MG63 (cell line): ENCODE data around the gene MS4A4A. TPM values are rescaled to one million over a fixed set of nuclear protein-coding genes. Genes with fewer than 3 reads are reported as not detected.

Source experiments
- DNase-seq: peaks from one replicate; pipeline ENCODE4 v3.0.0-alpha.2; 2020
- H3K27me3 ChIP-seq: fragments of 250-450 bp; sonication (Bioruptor Pico); 2 replicates; pipeline ENCODE4 v1.5.1; 2020; ENCODE audit warnings: mild to moderate bottlenecking, moderate library complexity
- H3K36me3 ChIP-seq: fragments of 250-450 bp; sonication (Bioruptor Pico); 2 replicates; pipeline ENCODE4 v1.5.1; 2020; ENCODE audit warnings: mild to moderate bottlenecking, moderate library complexity
- H3K4me3 ChIP-seq: fragments of 250-450 bp; sonication (Bioruptor Pico); 2 replicates; pipeline ENCODE4 v1.5.1; 2020; ENCODE audit warnings: mild to moderate bottlenecking, moderate library complexity
- H3K9me3 ChIP-seq: fragments of 250-450 bp; sonication (Bioruptor Pico); 2 replicates; pipeline ENCODE4 v1.5.1; 2020; ENCODE audit warnings: mild to moderate bottlenecking, moderate library complexity
- total RNA-seq: library from RNA; depleted of rRNA; stranded (reverse); fragments of >200 nt; shearing (Covaris generic); gene quantifications from 2 replicates; pipeline ENCODE4 v1.2.3, GENCODE V29; 2014; ENCODE audit warnings: low replicate concordance; rRNA removed

The MS4A4A gene
- not detected in 2 replicates for total RNA-seq

DNA sequence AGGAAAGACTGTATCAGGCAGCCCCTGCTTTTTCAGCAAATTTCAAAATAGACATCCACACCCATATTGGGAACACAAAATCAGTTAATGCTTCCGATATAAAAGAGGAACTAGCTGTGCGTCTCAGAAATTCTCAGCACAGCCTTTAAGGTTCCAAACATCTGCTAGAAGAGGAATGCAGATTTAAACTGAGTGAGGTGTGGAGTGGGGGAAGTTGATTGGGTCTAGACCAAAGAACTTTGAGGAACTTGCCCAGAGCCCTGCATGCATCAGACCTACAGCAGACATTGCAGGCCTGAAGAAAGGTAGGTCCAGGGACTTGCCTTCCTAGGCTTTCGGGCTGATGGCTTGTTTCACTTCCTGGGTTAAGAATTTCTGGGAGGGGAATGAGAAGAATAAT lies at the start of gene MS4A4A:
Gene MS4A4A, plus strand, starts transcription at position 255 of the 400 bp plus-strand sequence. Its CDS starts 10 bp downstream, at position 265.
- H3K27me3 ChIP-seq = no peaks in the 10 kb centered on the region
- H3K36me3 ChIP-seq = no peaks in the 10 kb centered on the region
- DNase-seq = no peak
- no peaks in the 10 kb centered on the region for H3K9me3 ChIP-seq
- H3K4me3 ChIP-seq = no peak within 1 kb of the TSS

DNA sequence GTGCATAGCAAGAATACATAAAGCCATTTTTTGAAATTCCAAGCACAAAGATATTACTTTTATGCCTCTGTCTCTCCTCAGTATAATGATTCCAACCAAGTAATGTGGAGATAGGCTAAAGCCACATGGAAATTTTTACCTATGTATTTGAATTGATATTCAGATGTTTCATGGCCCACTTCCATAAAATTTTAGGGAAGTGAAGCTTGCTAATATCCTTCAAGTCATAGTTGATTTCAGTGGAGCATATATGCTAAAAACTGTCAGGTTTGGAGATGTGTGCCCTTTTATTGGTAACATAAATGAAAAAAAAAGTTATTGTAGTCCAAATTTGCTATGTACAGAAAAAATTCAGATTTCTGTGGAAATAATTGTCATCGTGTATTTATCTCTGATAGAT lies 49.8 kb upstream of the MS4A4A start:
- H3K4me3 ChIP-seq = no peak overlapping the region
- no peak for DNase-seq
- 0 out of 2 replicates have a peak, but pooled peaks cover 2% of the 10 kb centered on the region for H3K27me3 ChIP-seq
- no peaks in the 10 kb centered on the region for H3K9me3 ChIP-seq
- no peaks in the 10 kb centered on the region for H3K36me3 ChIP-seq

DNA sequence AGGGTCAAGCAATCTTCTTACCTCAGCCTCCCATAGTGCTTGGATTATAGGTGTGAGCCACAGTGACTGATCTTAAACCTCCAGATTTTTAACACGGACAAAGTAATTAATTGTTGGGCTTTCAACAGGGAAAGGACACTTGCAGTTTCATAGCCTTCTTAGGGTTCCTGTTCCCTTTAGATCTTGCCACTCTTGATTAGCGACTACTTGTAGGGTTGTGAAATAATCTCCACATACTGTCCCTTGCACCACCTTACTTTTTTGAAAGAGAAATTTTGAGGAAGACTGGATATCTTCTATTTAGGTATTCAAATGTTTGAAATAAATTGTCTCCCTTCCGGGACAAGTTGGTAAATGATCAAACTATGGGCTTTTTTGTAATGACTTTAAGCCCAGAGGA lies 45.1 kb upstream of the MS4A4A start:
- no peaks in the 10 kb centered on the region for H3K36me3 ChIP-seq
- no peaks in the 10 kb centered on the region for H3K9me3 ChIP-seq
- peaks cover 2% of the 10 kb centered on the region; the same call in 1 of the 2 replicates for H3K27me3 ChIP-seq
- no peak overlapping the region for H3K4me3 ChIP-seq
- DNase-seq = no peak

DNA sequence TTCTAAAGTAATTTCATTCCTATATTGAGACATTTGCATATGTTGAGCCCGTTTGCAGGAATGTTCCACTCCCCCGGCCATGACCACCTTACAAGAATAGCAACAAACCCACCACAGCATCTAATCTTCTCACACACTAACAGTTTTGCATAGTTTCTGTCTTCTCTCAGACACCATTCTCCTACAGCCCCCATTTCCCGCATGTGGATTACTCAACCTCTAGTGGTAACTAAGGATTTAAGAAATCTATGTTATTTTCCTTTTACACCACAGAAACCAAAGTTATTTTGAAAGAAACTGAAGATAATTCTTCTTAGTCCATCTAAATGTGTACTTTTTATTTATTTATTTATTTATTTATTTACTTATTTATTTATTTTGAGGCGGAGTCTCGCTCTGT lies 39.8 kb upstream of the MS4A4A start:
- Histone ChIP-seq H3K36me3 (no peaks in the 10 kb centered on the region), H3K4me3 (no peak overlapping the region), H3K9me3 (no peaks in the 10 kb centered on the region), H3K27me3 (peaks cover 2% of the 10 kb centered on the region; the same call in 1 of the 2 replicates)
- DNase-seq = no peak

DNA sequence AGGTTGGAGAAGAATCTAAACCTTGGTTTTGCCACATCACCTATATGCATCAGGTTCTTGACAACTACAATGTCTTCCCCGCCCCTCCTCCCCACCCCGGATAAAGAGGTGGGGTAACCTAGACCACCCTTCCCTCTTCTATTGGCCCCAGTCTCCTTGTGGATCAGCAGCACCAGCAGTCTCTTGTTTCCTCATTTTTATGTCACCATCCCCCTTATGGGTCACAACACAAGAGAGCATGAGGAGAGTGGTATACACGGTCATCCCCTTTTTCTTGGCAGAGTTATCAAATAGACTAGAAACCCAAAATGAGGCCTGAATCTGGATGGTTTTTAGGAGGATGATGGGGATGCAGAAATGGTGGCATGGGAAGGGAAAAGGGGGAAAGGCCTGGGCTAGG lies 38.7 kb upstream of the MS4A4A start:
- H3K4me3 ChIP-seq = no peak overlapping the region
- no peaks in the 10 kb centered on the region for H3K9me3 ChIP-seq
- H3K27me3 ChIP-seq = peaks cover 2% of the 10 kb centered on the region; the same call in 1 of the 2 replicates
- DNase-seq = no peak
- no peaks in the 10 kb centered on the region for H3K36me3 ChIP-seq

DNA sequence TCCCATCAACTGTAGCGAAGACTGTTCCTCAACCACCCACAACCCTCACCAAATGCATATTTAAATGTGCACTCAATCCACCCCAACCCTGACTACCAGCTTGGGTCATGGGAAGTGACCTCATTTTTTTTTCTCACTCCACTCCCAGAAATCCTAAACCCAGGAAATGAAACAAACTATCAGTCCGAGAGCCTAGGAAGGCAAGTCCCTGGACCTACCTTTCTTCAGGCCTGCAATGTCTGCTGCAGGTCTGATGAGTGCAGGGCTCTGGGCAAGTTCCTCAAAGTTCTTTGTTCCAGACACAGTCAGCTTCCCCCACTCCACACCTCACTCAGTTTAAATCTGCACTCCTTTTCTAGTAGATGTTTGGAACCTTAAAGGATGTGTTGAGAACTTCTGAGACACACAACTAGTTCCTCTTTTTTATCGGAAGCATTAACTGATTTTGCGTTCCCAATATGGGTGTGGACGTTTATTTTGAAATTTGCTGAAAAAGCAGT lies 37.7 kb upstream of the MS4A4A start, which contains the start of gene MS4A4E:
Gene MS4A4E, minus strand, starts transcription at position 398 of the 500 bp plus-strand sequence. CDS start 13,082 bp downstream, outside the sequence.
- no peak for DNase-seq
- H3K36me3 ChIP-seq = no peaks in the 10 kb centered on the region
- no peak within 1 kb of the TSS for H3K4me3 ChIP-seq
- H3K9me3 ChIP-seq = no peaks in the 10 kb centered on the region
- peaks cover 2% of the 10 kb centered on the region; the same call in 1 of the 2 replicates for H3K27me3 ChIP-seq

DNA sequence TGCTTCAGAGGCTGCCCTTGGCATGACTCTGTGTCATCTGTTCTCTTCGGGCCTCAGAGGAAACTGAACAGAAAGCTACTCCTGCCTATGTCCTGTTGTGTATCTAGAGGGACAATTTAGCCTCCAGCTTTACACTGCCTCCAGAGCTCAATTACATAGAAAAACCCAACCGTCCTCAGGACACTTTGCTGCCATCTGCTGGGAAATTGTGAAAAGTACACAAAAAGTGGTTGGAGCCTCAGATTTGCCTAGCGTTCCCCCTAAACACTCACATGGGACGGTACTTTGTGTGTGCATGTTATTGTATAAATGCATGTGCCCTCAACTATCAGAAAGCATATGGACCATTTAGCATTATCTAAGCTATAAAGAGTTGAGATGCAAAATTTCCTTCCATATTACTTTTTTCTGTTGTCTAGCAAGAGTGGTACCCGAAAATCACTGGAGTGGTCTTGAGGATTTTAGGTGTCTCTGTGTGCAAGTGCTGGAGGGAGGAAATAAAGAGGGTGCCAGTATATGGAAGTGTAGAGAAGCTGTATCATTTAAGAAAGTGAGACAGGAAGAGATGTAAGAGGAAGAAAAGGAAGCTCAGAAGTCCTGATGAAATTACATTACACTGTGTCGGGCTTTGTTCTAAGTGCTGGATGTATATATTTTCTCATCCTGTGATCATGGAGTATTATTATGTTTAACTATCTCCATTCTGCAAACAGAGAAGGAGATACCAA lies 28.8 kb upstream of the MS4A4A start:
- no peaks in the 10 kb centered on the region for H3K9me3 ChIP-seq
- no peak overlapping the region for H3K4me3 ChIP-seq
- peaks cover 2% of the 10 kb centered on the region; the same call in 1 of the 2 replicates for H3K27me3 ChIP-seq
- no peaks in the 10 kb centered on the region for H3K36me3 ChIP-seq
- DNase-seq = peak; percentile 2

DNA sequence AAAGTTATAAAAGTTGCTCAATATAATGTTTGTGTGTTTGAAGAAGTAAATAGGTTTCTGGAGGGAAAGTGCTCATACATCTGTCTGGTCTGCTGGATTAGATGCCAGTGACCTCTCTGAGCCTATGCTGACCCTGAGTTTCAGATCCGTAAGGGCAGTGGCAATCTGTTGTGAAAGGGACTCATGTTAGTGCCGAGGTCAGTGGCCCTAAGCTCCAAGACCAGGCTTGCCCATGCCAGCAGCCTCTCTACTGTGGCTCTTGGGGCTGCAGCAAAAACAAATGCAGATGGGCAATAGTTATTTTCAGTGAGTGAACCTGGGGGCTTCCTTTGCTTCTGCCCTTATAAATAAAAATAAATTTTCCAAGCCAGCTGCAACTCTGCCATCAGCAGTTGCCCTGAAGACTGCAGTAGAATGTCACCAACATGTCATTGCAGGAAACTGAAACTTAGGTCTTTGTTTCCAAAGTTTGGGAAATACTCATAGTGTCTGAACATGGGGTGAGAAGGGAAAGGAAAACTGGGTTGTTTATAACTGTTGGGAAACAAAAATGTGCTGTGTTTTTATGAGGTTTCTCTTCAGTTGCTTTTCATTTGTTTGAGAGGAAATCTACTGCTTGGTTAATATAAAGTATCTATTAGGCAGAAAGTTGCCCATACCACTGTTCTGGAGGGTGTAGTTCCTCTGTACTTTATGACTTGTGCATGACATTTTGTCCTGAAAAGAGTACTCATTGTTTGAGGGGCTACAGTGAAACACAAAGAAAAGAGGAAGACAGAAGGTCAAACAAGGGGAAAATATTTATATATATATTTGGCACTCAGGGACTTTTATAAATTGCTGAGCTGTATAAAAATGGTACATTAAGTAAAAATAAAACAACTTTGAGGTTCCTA lies 28.0 kb upstream of the MS4A4A start:
- H3K9me3 ChIP-seq = no peaks in the 10 kb centered on the region
- H3K36me3 ChIP-seq = no peaks in the 10 kb centered on the region
- no peak for DNase-seq
- peaks cover 2% of the 10 kb centered on the region; the same call in 1 of the 2 replicates for H3K27me3 ChIP-seq
- H3K4me3 ChIP-seq = no peak overlapping the region

DNA sequence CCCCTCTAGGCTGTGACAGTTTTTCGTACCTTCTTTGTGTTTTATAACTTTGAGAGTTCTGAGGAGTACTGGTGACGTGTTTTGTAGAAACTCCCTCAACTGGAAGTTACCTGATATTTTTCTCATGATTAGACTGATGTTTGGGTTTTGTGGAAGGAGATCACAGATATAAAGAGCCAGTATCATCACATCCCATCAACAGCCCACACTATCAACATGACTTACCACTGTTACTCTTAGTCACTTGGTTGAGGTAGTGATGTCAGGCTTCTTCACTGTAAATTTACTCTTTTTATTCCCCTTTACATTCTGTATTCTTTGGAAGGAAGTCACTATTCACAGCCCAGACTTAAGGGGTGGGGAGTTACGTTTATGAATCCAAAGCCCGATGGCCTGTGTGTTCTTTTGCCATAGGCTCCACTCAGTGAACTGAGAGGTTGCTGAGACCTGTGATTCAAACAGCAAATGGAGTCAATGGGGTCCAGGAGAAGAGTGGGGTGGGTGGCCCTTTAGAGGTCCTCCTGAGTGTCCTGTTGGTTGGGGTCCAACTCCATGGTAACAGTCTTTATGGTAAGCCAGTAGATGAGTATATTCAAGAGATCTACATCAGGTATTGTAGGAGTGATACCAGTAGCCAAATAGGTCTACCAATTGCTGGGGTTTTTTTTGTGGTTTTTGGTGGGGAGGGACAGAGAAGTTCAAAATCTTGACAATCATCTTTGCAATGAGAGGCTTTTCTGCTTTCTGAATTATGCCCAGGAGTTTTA lies 22.3 kb upstream of the MS4A4A start:
- Histone ChIP-seq H3K4me3 (no peak overlapping the region), H3K36me3 (no peaks in the 10 kb centered on the region)
- DNase-seq = no peak

DNA sequence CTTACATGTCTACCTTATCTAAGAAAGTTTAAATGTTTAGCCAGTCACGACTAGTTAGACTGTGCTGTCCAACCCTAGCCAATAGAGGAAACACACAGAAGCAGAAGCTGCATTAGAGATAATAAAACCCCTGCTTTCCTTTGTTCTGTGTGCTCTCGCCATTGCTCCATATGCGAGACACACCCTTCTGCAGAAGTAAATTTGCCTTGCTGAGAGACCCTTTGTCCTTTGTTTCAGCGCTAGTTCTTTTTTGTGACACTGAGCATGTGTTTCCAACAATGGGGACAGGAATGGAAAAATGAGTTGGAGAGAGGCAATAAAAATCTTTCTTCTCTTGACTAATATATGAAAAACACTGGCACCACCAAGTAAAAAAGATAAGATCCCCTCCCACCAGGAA lies 19.5 kb upstream of the MS4A4A start:
- Histone ChIP-seq H3K27me3 (no peaks in the 10 kb centered on the region), H3K4me3 (no peak overlapping the region), H3K36me3 (no peaks in the 10 kb centered on the region), H3K9me3 (no peaks in the 10 kb centered on the region)
- no peak for DNase-seq

More for the DNA sequence above, 22.3 kb upstream of the MS4A4A start:
- H3K27me3 ChIP-seq = no peaks in the 10 kb centered on the region
- H3K9me3 ChIP-seq = no peaks in the 10 kb centered on the region

DNA sequence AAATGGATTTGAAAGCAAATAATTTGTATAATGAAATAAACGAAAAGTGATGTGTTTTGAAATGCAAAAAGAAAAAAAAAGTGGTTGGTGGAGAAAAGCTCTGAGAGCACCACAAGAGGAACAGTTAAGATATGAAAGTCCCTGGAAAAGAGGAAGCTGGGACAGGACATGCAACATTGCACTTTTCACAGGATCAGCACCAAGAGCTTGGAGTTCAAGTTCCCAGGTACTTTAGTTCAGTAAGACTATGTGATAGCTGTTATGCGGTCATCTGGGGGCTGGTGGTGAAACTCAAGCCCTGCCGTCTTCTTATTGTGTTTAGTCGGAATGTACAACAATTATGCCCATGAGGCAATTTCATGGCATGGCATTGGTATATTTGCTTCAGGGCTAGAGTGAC lies 17.1 kb upstream of the MS4A4A start:
- H3K27me3 ChIP-seq = 0 out of 2 replicates have a peak, but pooled peaks cover 3% of the 10 kb centered on the region
- DNase-seq = no peak
- no peaks in the 10 kb centered on the region for H3K9me3 ChIP-seq
- H3K4me3 ChIP-seq = no peak overlapping the region
- no peaks in the 10 kb centered on the region for H3K36me3 ChIP-seq

DNA sequence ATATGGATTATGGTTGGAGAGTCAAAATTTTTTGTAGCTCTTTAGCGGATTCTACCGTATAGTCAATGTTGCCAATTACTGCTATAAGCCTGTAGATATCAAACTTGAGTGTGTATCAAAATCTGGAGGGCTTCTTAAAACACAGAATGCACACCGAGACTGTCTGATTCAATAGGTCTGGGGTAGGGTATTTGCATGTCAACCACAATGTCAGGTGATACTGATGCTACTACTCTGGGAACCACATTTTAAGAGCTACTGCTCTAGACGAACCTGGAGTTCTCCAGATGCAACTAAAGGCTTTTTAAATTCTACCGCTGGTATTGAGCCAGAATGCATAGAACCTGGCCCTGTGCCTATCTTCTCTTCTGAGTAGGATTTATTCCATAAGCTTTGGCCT lies 15.8 kb upstream of the MS4A4A start:
- Histone ChIP-seq H3K9me3 (no peaks in the 10 kb centered on the region), H3K36me3 (no peaks in the 10 kb centered on the region), H3K4me3 (no peak overlapping the region), H3K27me3 (0 out of 2 replicates have a peak, but pooled peaks cover 3% of the 10 kb centered on the region)
- DNase-seq = no peak

DNA sequence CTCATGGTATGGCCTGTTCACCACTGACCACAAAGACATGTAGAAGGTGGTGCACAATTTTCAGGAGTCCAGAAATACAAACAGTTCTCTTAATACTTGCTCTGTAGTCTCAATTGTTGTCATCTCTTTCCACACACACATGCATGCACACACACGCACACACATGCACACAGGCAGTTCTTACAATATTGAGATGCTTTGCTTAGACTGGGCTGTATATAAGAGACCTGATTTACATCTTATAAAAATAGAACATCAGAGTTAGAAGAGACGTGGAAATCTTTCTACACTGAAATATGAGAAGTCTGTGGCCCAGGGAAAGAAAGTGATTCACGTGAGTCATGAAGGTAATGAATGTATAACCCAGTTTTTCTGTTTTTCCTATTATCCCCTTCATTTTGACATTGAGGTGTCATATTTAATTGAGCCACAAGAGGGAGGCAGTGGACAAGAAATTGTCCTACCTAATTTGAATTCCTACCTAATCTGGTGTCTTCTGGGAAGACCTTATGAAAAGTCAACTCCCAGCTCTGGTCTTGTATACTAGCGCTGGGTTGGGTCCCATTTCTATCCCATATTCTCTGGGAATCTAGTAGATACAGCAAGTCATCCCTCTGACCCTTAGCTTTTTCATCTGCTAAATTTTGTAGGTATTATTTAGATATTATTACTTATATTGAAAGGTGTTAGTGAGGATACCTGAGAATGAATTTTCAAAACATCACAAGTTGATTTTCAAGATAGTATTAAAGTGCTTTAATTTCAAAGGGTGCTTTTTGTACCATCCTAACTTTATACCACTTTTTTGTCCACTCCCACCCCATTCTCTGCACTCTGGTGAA lies 14.9 kb upstream of the MS4A4A start:
- Histone ChIP-seq H3K27me3 (0 out of 2 replicates have a peak, but pooled peaks cover 3% of the 10 kb centered on the region), H3K9me3 (0 out of 2 replicates have a peak, but pooled peaks cover 3% of the 10 kb centered on the region), H3K36me3 (no peaks in the 10 kb centered on the region), H3K4me3 (no peak overlapping the region)
- no peak for DNase-seq

DNA sequence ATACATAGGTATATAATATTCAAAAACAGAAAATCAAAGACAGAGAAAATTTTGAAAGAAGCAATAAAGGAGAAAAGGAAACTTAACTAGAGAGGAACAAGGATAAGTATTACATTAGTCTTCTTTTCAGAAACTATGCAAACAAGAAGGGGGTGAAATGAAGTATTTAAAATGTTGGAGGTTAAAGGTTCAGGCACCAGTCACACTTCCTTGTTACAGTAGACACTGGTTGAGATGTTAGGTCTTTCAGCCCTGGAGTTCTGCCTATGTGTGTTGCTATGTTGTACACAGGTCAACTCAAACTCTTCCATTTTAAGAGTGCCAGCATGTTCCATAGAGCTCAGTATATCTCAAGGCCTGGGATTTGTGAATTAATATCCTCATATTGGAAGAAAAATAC lies 6.0 kb upstream of the MS4A4A start:
- Histone ChIP-seq H3K4me3 (no peak overlapping the region), H3K27me3 (no peaks in the 10 kb centered on the region), H3K9me3 (0 out of 2 replicates have a peak, but pooled peaks cover 3% of the 10 kb centered on the region), H3K36me3 (no peaks in the 10 kb centered on the region)
- DNase-seq = no peak

DNA sequence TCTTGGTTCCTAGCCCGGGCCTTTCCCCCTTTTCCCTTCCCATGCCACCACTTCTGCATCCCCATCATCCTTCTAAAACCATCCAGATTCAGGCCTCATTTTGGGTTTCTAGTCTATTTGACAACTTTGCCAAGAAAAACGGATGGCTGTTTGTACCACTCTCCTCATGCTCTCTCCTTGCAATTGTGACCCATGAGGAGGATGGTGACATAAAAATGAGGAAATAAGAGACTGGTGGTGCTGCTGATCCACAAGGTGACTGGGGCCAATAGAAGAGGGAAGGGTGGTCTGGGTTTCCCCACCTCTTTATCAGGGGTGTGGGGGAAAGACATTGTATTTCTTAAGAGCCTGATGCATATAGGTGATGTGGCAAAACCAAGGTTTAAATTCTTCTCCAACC lies 1.0 kb downstream of the MS4A4A start:
- no peaks in the 10 kb centered on the region for H3K27me3 ChIP-seq
- no peak overlapping the region for H3K4me3 ChIP-seq
- no peaks in the 10 kb centered on the region for H3K36me3 ChIP-seq
- DNase-seq = no peak
- H3K9me3 ChIP-seq = no peaks in the 10 kb centered on the region
